Ureter (tissue), 1 donor: ENCODE results near the gene TMEM186. TPM values are rescaled to one million over a fixed set of nuclear protein-coding genes. Genes with fewer than 3 reads are reported as not detected.
A peak's percentile ranks its signal among the peaks of the same experiment; 100 is the strongest.
"Not testable (repeated sequence)": the region's sequence is repeated elsewhere in the genome, so short reads cannot be mapped to it uniquely, and the experiment has no call there.

Source experiments
- DNase-seq: peaks from one replicate; pipeline ENCODE4 v3.0.0-alpha.2; 2020; ENCODE audit warnings: low spot score
- total RNA-seq: library from RNA; stranded (reverse); gene quantifications from one replicate; pipeline ENCODE4 v1.2.4, GENCODE V29; 2023
- donor health status: DM: yes; HTN: yes; CAD: no.

The TMEM186 gene
- total RNA-seq, 1 donor from 2014 or later = 7.2 TPM

- DNase-seq = no peak
Measured at GRCh38 chr16:8812162-8812843, 14.9 kb upstream of the TMEM186 start.

GRCh38 chr16:8808613-8809353, 11.3 kb upstream of the TMEM186 start:
- no peak for DNase-seq

- DNase-seq = no peak
Measured at GRCh38 chr16:8808009-8808408, 10.6 kb upstream of the TMEM186 start.

- no peak for DNase-seq
Measured at GRCh38 chr16:8807189-8807588, 9.8 kb upstream of the TMEM186 start.

GRCh38 chr16:8806272-8806983, 9.0 kb upstream of the TMEM186 start:
- no peak for DNase-seq

- no peak for DNase-seq
Measured at GRCh38 chr16:8804313-8804712, 6.9 kb upstream of the TMEM186 start.

- not testable (repeated sequence) for DNase-seq
Measured at GRCh38 chr16:8803733-8804132, 6.3 kb upstream of the TMEM186 start.

GRCh38 chr16:8801701-8802100, 4.3 kb upstream of the TMEM186 start:
- no peak for DNase-seq

- no peak for DNase-seq
Measured at GRCh38 chr16:8798535-8799157, 1.2 kb upstream of the TMEM186 start.

- DNase-seq = no peak
Measured at GRCh38 chr16:8798174-8798527, 712 bp upstream of the TMEM186 start.

- no peak for DNase-seq
Measured at GRCh38 chr16:8796469-8797363, 723 bp downstream of the TMEM186 start.

GRCh38 chr16:8795818-8796217, 1.6 kb downstream of the TMEM186 start:
- DNase-seq = no peak

GRCh38 chr16:8795091-8795490, 2.3 kb downstream of the TMEM186 start:
- no peak for DNase-seq

- no peak for DNase-seq
Measured at GRCh38 chr16:8788578-8789172, 8.8 kb downstream of the TMEM186 start.

GRCh38 chr16:8786316-8786715, 11.1 kb downstream of the TMEM186 start:
- DNase-seq = not testable (repeated sequence)

GRCh38 chr16:8785408-8785807, 12.0 kb downstream of the TMEM186 start:
- DNase-seq = no peak

- no peak for DNase-seq
Measured at GRCh38 chr16:8782673-8783072, 14.8 kb downstream of the TMEM186 start.

- no peak for DNase-seq
Measured at GRCh38 chr16:8781797-8782196, 15.6 kb downstream of the TMEM186 start.

GRCh38 chr16:8777217-8777616, 20.2 kb downstream of the TMEM186 start:
- DNase-seq = no peak

GRCh38 chr16:8776129-8776584, 21.3 kb downstream of the TMEM186 start:
- peak; percentile 83 for DNase-seq

- no peak for DNase-seq
Measured at GRCh38 chr16:8775359-8775758, 22.1 kb downstream of the TMEM186 start.
